ENCODE measurements around the gene KRTAP10-8. TPM values are rescaled to one million over a fixed set of nuclear protein-coding genes. Genes with fewer than 3 reads are reported as not detected.

The KRTAP10-8 gene
- total RNA-seq, 1 experiment from 2014 or later, result not detected

DNA sequence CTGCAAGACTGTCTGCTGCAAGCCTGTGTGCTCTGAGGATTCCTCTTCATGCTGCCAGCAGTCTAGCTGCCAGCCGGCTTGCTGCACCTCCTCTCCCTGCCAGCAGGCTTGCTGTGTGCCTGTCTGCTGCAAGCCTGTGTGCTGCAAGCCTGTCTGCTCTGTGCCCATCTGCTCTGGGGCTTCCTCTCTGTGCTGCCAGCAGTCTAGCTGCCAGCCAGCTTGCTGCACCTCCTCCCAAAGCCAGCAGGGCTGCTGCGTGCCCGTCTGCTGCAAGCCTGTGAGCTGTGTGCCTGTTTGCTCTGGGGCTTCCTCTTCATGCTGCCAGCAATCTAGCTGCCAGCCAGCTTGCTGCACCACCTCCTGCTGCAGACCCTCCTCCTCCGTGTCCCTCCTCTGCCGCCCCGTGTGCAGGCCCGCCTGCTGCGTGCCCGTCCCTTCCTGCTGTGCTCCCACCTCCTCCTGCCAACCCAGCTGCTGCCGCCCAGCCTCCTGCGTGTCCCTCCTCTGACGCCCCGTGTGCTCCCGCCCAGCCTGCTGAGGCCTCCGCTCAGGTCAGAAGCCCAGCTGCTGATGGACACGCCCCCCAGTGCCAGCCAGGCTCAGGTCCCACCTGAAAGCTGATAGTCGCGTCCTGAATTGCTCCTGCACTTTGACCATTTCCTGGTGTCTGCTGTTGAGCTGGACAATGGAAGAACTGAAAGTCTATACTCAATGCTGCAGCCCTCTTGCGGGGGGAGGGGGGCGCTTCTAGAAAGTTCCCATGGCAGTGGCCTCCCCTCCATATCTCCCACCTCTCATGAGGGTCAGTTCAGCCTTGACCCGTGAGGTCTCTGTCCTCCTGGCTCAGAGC lies 37.2 kb upstream of the KRTAP10-8 start:
- Histone ChIP-seq H3K9me2 (ENCODE audit: insufficient read depth) (no peaks in the 10 kb centered on the region), H3F3A (ENCODE audit: insufficient read depth, low read depth) (no peaks in the 10 kb centered on the region), H2AFZ (no peak overlapping the region), H4K20me1 (ENCODE audit: insufficient read depth) (no peaks in the 10 kb centered on the region), H3K27ac (no peak overlapping the region), H3K27me3 (ENCODE audit: insufficient read depth, low read depth) (peaks cover 58% of the 10 kb centered on the region), H3K4me2 (no peak overlapping the region), H3K4me3 (no peak overlapping the region), H3K79me2 (ENCODE audit: low read depth) (no peaks in the 10 kb centered on the region), H3K4me1 (replicated peaks; ENCODE audit: insufficient read depth) (no peaks in the 10 kb centered on the region), H3K36me3 (ENCODE audit: low read depth) (no peaks in the 10 kb centered on the region), H3K9me3 (ENCODE audit: insufficient read depth, low read depth) (no peaks in the 10 kb centered on the region)
- POLR2A ChIA-PET (ENCODE audit: unreplicated experiment), result no interaction called here
- intact Hi-C loops (cut with micrococcal nuclease; ENCODE audit: unreplicated experiment), result no loop called here
- CTCF ChIA-PET, result no interaction called here
- TF ChIP-seq, protein P1, sequence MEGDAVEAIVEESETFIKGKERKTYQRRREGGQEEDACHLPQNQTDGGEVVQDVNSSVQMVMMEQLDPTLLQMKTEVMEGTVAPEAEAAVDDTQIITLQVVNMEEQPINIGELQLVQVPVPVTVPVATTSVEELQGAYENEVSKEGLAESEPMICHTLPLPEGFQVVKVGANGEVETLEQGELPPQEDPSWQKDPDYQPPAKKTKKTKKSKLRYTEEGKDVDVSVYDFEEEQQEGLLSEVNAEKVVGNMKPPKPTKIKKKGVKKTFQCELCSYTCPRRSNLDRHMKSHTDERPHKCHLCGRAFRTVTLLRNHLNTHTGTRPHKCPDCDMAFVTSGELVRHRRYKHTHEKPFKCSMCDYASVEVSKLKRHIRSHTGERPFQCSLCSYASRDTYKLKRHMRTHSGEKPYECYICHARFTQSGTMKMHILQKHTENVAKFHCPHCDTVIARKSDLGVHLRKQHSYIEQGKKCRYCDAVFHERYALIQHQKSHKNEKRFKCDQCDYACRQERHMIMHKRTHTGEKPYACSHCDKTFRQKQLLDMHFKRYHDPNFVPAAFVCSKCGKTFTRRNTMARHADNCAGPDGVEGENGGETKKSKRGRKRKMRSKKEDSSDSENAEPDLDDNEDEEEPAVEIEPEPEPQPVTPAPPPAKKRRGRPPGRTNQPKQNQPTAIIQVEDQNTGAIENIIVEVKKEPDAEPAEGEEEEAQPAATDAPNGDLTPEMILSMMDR (conservative IDR thresholded peaks at IDR 0.05), result no peak
- no peak for TF ChIP-seq EZH2 (IDR thresholded peaks at IDR 0.05; ENCODE audit: low read depth)
- DNase-seq, result no peak
- BruUV-seq (replicated peaks), result no TSS peak

DNA sequence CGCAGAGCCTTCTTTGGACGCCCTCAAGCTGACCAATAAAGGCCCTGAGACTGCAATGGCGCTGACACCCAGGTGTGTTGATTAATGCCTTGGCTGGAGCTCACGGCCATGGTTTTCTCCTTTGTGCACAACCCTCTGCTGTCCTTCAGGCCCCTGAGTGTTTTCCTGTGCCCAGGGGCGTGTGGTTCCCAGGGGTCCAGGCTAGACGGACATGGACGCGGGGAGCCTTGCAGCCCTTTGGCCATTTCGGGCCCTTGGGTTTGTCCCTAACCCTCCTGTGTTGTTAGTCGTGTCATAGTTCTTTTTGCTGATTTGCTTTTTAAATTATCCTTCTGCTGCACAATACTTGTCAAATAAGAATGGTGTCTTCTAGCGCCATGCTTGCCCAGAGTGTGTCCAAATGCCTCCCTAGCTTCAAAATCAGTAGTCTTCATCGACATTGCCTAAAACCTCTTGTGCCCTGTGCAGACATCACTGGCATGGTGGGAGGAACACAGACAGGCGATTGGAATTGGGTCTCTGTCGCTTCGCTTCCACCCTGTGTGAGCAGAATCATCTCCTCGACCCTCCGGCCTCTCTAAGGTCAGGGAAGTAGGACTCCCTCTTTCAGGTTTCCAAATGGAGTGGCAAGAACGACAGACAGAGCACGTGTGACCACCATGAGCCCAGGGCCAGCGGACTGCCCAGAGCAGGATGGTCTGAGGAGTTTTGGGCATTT lies 36.4 kb upstream of the KRTAP10-8 start:
- intact Hi-C loops (cut with micrococcal nuclease; ENCODE audit: unreplicated experiment), result no loop called here
- H3K36me3 ChIP-seq (ENCODE audit: low read depth), result no peaks in the 10 kb centered on the region

DNA sequence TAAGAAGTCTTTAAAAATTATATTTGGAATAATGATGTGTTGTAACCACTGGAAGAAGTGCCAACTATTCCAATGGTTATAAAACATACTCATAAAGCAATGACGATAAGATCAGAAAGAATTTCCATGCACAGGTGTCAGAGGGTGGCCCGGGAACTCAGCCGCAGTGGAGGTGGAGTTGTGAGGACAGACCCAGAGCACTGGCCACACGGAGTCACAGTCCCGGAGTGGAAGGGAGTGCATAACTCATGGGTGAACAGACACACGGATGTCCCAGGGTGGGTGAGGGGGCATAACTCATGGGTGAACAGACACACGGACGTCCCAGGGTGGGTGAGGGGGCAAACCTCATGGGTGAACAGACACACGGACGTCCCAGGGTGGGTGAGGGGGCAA lies 35.9 kb upstream of the KRTAP10-8 start:
- Histone ChIP-seq H2AFZ (no peak overlapping the region), H3K9me3 (ENCODE audit: insufficient read depth, low read depth) (no peaks in the 10 kb centered on the region), H3K36me3 (ENCODE audit: low read depth) (no peaks in the 10 kb centered on the region), H4K20me1 (ENCODE audit: insufficient read depth) (no peaks in the 10 kb centered on the region), H3K4me1 (replicated peaks; ENCODE audit: insufficient read depth) (no peaks in the 10 kb centered on the region), H3K9me2 (ENCODE audit: insufficient read depth) (no peaks in the 10 kb centered on the region), H3K4me3 (no peak overlapping the region), H3K27ac (no peak overlapping the region), H3K27me3 (ENCODE audit: insufficient read depth, low read depth) (peaks cover 47% of the 10 kb centered on the region), H3K79me2 (ENCODE audit: low read depth) (no peaks in the 10 kb centered on the region), H3F3A (ENCODE audit: insufficient read depth, low read depth) (no peaks in the 10 kb centered on the region), H3K4me2 (no peak overlapping the region)
- ChIA-PET POLR2A (ENCODE audit: unreplicated experiment) (no interaction called here), CTCF (no interaction called here)
- intact Hi-C loops (cut with micrococcal nuclease; ENCODE audit: unreplicated experiment), result no loop called here
- no TSS peak for BruUV-seq (replicated peaks)
- no peak for TF ChIP-seq EZH2 (IDR thresholded peaks at IDR 0.05; ENCODE audit: low read depth)
- TF ChIP-seq, protein P1 (conservative IDR thresholded peaks at IDR 0.05), result no peak
- DNase-seq, result no peak

More for the DNA sequence above, 36.4 kb upstream of the KRTAP10-8 start:
- Histone ChIP-seq H3K4me1 (replicated peaks; ENCODE audit: insufficient read depth) (no peaks in the 10 kb centered on the region), H3K79me2 (ENCODE audit: low read depth) (no peaks in the 10 kb centered on the region), H3K27me3 (ENCODE audit: insufficient read depth, low read depth) (peaks cover 53% of the 10 kb centered on the region), H3K4me2 (no peak overlapping the region), H2AFZ (no peak overlapping the region), H3K4me3 (no peak overlapping the region), H3K27ac (no peak overlapping the region), H3K9me2 (ENCODE audit: insufficient read depth) (no peaks in the 10 kb centered on the region), H3K9me3 (ENCODE audit: insufficient read depth, low read depth) (no peaks in the 10 kb centered on the region), H3F3A (ENCODE audit: insufficient read depth, low read depth) (no peaks in the 10 kb centered on the region), H4K20me1 (ENCODE audit: insufficient read depth) (no peaks in the 10 kb centered on the region)
- ChIA-PET POLR2A (ENCODE audit: unreplicated experiment) (no interaction called here), CTCF (no interaction called here)
- no TSS peak for BruUV-seq (replicated peaks)
- no peak for DNase-seq
- no peak for TF ChIP-seq EZH2 (IDR thresholded peaks at IDR 0.05; ENCODE audit: low read depth)
- TF ChIP-seq, protein P1 (conservative IDR thresholded peaks at IDR 0.05), result no peak

Measured in PC-9 (cell line).